ENCODE data around the gene CHST15. TPM values are rescaled to one million over a fixed set of nuclear protein-coding genes. Genes with fewer than 3 reads are reported as not detected.

CHST15 gene
- total and polyA plus RNA-seq, 9 donors: 35.9 to 93.0 (median 52.5) TPM

GRCh38 chr10:124044143-124044862 is 49.1 kb downstream of the CHST15 start:
- peaks cover 11% of the 10 kb centered on the region for H3K4me1 ChIP-seq (ENCODE audit: insufficient read depth)
- H3K9me3 ChIP-seq: no peaks in the 10 kb centered on the region
- H3K27me3 ChIP-seq: no peaks in the 10 kb centered on the region
- intact Hi-C loops (cut with DNase I): loop anchor here in 1 of 4 donors (5.0 kb wide), 1 partner anchor 37 kb away; no protein-coding TSS in a partner anchor
- DNase-seq: no peak
- no peak overlapping the region for H3K4me3 ChIP-seq
- no peak overlapping the region for H3K27ac ChIP-seq
- H3K36me3 ChIP-seq: no peaks in the 10 kb centered on the region
- TF ChIP-seq CTCF (IDR thresholded peaks at IDR 0.05) (no peak), POLR2A (IDR thresholded peaks at IDR 0.05) (no peak), EP300 (IDR thresholded peaks at IDR 0.05) (no peak)
- WGBS, 3 donors: 90 to 92% (median 92%) methylated on average over 40 of the region's 40 CpGs

- Histone ChIP-seq H3K4me1 (ENCODE audit: insufficient read depth) (peaks cover 6% of the 10 kb centered on the region), H3K27ac (no peak overlapping the region), H3K9me3 (no peaks in the 10 kb centered on the region), H3K4me3 (no peak overlapping the region), H3K36me3 (no peaks in the 10 kb centered on the region), H3K27me3 (no peaks in the 10 kb centered on the region)
- intact Hi-C loops (cut with DNase I): loop anchor here in 1 of 4 donors (5.0 kb wide), 1 partner anchor 36 kb away; no protein-coding TSS in a partner anchor
- DNase-seq: no peak
- TF ChIP-seq POLR2A (IDR thresholded peaks at IDR 0.05) (no peak), CTCF (IDR thresholded peaks at IDR 0.05) (no peak), EP300 (IDR thresholded peaks at IDR 0.05) (no peak)
- 53 to 55% (median 54%) methylated on average over 12 of the region's 12 CpGs for WGBS, 3 donors
Measured at GRCh38 chr10:124043310-124044142, 49.9 kb downstream of the CHST15 start.

- Histone ChIP-seq H3K9me3 (no peaks in the 10 kb centered on the region), H3K4me1 (ENCODE audit: insufficient read depth) (peaks cover 2% of the 10 kb centered on the region), H3K27me3 (no peaks in the 10 kb centered on the region), H3K4me3 (no peak overlapping the region), H3K36me3 (no peaks in the 10 kb centered on the region), H3K27ac (no peak overlapping the region)
- DNase-seq: no peak
- intact Hi-C loops (cut with DNase I): loop anchor here in 1 of 4 donors (5.0 kb wide), 1 partner anchor 35 kb away; no protein-coding TSS in a partner anchor
- 44 to 52% (median 46%) methylated on average over 8 of the region's 8 CpGs for WGBS, 3 donors
- TF ChIP-seq EP300 (IDR thresholded peaks at IDR 0.05) (no peak), POLR2A (IDR thresholded peaks at IDR 0.05) (no peak), CTCF (IDR thresholded peaks at IDR 0.05) (no peak)
Measured at GRCh38 chr10:124042656-124043309, 50.6 kb downstream of the CHST15 start.

All from ovary (tissue), 9 donors.